ENCODE data around the gene WNT5A.

The WNT5A gene

GRCh38 chr3:55486857-55487380 lies at the start of gene WNT5A:
WNT5A (minus strand) TSS chr3:55487306; CDS start chr3:55486985, 321 bp downstream.
- DNase-seq = peak; percentile 71

GRCh38 chr3:55534876-55535275 lies 47.8 kb upstream of the WNT5A start:
- DNase-seq = no peak

- DNase-seq = peak; percentile 45
Observed at GRCh38 chr3:55532806-55533205, 45.7 kb upstream of the WNT5A start.

- no peak for DNase-seq
Observed at GRCh38 chr3:55531321-55531720, 44.2 kb upstream of the WNT5A start.

GRCh38 chr3:55527361-55527760 lies 40.3 kb upstream of the WNT5A start:
- no peak for DNase-seq

GRCh38 chr3:55526332-55527030 lies 39.4 kb upstream of the WNT5A start:
- no peak for DNase-seq

- no peak for DNase-seq
Observed at GRCh38 chr3:55525436-55525835, 38.3 kb upstream of the WNT5A start.

GRCh38 chr3:55524565-55525244 lies 37.6 kb upstream of the WNT5A start:
- DNase-seq = peak; percentile 82

GRCh38 chr3:55523471-55523870 lies 36.4 kb upstream of the WNT5A start:
- DNase-seq = no peak

GRCh38 chr3:55521738-55522421 lies 34.8 kb upstream of the WNT5A start:
- peak; percentile 53 for DNase-seq

GRCh38 chr3:55521064-55521737 lies 34.1 kb upstream of the WNT5A start:
- no peak for DNase-seq

GRCh38 chr3:55519019-55519418 lies 31.9 kb upstream of the WNT5A start:
- DNase-seq = peak; percentile 45

GRCh38 chr3:55518451-55518850 lies 31.3 kb upstream of the WNT5A start:
- peak; percentile 62 for DNase-seq

- DNase-seq = no peak
Observed at GRCh38 chr3:55516392-55517030, 29.4 kb upstream of the WNT5A start.

GRCh38 chr3:55515550-55516246 lies 28.6 kb upstream of the WNT5A start:
- no peak for DNase-seq

GRCh38 chr3:55514962-55515361 lies 27.9 kb upstream of the WNT5A start:
- DNase-seq = no peak

GRCh38 chr3:55512571-55513343 lies 25.7 kb upstream of the WNT5A start:
- DNase-seq = no peak

GRCh38 chr3:55511895-55512570 lies 24.9 kb upstream of the WNT5A start:
- peak; percentile 74 for DNase-seq

GRCh38 chr3:55508335-55508734 lies 21.2 kb upstream of the WNT5A start:
- DNase-seq = no peak

GRCh38 chr3:55507808-55508207 lies 20.7 kb upstream of the WNT5A start:
- no peak for DNase-seq

GRCh38 chr3:55505776-55506175 lies 18.7 kb upstream of the WNT5A start:
- no peak for DNase-seq

Data from EL (cell line).